HG02981 (cell line): ENCODE measurements around the gene PHLDB2.
"Not testable (repeated sequence)": the region's sequence is repeated elsewhere in the genome, so short reads cannot be mapped to it uniquely, and the experiment has no call there.

ENCODE experiments used
- ATAC-seq: cut with Tn5 transposase; IDR thresholded peaks from one replicate; pipeline ENCODE4 v1.9.1; 2021; ENCODE audit warnings: mild to moderate bottlenecking, moderate library complexity; ENCODE audit not compliant: unreplicated experiment

Gene PHLDB2

GRCh38 chr3:111859061-111859973 is at the start of gene PHLDB2:
TSS of gene PHLDB2 (plus strand) at chr3:111859265. CDS start at chr3:111884078, 24,813 bp downstream.
- ATAC-seq = peak; percentile 49

- ATAC-seq = no peak
These were observed 48.2 kb upstream of the PHLDB2 start for GRCh38 chr3:111810909-111811308.

- no peak for ATAC-seq
These were observed 47.3 kb upstream of the PHLDB2 start for GRCh38 chr3:111811811-111812210.

DNA sequence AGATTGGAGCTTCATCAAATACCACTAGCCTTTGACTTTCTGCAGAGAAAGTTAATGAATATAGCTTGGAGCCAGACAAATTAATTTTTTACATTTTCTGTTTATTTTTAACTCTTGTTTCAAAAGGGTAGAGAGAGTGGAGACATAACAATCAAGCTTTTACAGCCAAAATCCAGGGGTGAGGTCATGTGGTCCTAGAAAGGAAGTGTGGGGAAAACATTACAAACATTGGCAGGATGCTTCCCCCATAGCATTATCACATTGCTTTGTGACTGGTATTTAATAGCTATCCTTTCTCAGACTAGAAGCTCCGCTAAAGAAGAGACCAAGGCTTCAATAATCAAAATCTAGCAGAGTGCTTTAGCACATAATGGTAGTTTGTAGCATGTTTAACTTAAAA is 46.4 kb upstream of the PHLDB2 start:
- ATAC-seq = peak; percentile 61

GRCh38 chr3:111813441-111813840 is 45.6 kb upstream of the PHLDB2 start:
- no peak for ATAC-seq

GRCh38 chr3:111813979-111814378 is 45.1 kb upstream of the PHLDB2 start:
- ATAC-seq = no peak

GRCh38 chr3:111816771-111817170 is 42.3 kb upstream of the PHLDB2 start:
- not testable (repeated sequence) for ATAC-seq

GRCh38 chr3:111819927-111820326 is 39.1 kb upstream of the PHLDB2 start:
- ATAC-seq = no peak

GRCh38 chr3:111820651-111821050 is 38.4 kb upstream of the PHLDB2 start:
- ATAC-seq = no peak

DNA sequence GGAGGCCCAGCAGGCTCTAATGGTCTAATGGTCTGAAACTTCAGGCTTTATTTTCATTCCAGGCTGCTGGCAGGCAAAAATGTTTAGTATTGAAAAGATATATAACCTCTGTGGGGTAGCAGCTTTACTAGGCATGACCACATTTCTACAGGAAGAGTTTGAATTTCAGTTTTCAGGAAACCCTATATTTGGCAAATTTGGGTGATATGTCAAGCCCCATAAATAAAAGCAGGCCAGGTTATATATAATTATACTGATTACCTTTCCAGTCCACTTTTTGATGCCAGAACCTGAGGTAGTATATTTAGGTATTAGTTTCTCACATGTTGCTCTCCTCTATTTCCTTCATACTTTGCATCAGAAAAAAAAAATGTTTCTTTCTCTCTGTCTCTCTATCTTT is 37.2 kb upstream of the PHLDB2 start:
- no peak for ATAC-seq

DNA sequence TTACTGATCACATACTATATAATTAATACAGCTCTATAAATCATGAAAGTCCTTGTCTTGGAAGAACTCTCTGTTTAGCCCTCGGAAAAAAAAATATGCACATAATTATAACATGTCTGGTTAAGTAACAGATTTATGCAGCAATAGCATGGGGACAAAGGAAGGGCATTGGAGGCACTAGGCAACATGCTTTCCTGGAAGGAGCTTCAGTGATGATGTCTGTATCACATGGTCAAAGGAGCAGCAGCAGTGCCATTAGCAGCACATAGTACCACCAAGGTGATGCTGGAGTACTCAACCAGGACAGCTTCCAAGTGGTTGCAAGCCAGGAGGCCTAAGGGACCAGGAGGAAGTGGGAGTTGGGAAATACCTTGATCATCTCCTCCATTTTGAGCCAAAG is 36.3 kb upstream of the PHLDB2 start:
- ATAC-seq = no peak

DNA sequence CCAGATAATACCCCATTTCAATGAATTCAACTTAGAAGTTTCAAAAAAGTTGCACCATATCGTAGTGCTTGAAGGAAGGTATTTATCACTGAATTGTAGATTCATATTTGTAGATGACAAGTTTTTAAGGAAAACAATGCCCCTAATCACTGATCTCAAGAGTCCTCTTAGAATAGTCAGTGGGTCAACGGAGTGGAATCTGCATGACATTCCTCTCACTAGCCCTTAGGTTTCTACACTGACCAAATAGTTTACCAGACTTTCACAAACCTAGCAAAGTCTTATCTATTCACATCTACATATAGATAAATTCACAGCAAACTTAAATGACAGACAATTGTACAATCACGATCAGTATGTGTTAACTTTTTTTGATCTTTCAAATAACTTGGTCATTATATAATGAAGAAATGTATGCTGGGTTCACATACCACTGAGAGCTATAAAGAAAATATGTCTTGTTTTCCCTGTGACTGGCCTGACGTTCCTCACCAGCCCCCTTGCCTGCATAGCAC is 35.7 kb upstream of the PHLDB2 start:
- no peak for ATAC-seq

- ATAC-seq = no peak
These were observed 34.7 kb upstream of the PHLDB2 start for GRCh38 chr3:111824351-111824750.

DNA sequence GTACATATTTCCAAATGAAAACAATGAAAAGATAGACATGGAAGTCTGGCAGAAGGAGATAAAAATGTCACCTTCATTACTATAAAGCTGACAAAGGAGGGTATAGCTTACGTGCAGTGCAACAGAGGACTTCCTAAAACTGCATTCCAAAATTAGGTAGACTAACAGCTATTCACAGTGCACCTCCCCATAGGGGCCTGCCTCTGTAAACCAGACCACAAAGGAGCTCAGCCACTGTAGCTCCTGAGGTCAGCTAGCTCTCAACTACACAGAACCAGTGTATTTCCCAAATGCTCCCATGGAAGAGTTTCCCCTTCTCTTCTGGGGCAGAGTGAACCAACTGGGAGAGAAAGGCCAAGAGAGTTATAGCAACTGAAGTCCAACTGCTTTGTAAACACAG is 31.2 kb upstream of the PHLDB2 start:
- no peak for ATAC-seq

GRCh38 chr3:111828530-111828929 is 30.5 kb upstream of the PHLDB2 start:
- ATAC-seq = no peak

DNA sequence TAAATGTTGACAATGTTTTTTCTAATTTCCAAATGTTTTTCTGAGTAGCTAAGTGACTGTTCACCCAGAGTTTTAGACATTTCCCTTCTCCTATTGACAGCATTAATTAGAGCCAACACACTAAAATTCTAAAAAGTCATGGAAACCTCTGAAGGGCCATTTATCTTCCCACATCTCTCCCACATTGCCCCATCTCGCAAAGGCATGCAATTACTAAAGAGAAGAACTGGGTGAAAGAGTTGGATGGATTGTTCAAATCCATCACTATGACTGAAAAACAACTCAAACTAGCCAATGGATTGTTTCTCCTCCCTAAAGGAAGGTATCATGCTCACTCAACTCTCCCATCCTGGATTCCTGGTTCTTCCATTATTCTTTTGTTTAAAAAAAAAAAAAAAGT is 30.0 kb upstream of the PHLDB2 start:
- ATAC-seq = no peak

- no peak for ATAC-seq
These were observed 27.2 kb upstream of the PHLDB2 start for GRCh38 chr3:111831840-111832239.

GRCh38 chr3:111837112-111837511 is 22.0 kb upstream of the PHLDB2 start:
- ATAC-seq = no peak

GRCh38 chr3:111838133-111838532 is 20.9 kb upstream of the PHLDB2 start:
- ATAC-seq = no peak

GRCh38 chr3:111846039-111846438 is 13.0 kb upstream of the PHLDB2 start:
- ATAC-seq = no peak

DNA sequence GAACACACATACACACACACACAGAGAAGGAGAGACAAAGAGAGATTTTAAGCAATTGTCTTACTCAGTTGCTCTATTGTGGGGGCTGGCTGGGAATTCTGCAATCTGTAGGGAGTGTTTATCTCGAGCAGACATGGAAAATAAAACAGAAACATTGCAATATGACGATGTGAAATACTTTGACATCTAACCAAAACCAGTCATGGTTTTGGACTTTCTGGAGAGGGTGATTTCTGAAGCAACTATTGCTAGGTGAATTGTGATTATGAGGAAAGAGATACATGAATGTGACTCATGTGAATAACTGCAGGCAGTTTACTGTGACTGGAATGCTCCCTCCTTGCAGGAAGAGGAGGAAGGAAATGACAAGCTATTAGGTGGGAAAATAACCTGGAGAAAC is 12.3 kb upstream of the PHLDB2 start:
- ATAC-seq = no peak

GRCh38 chr3:111848283-111848682 is 10.8 kb upstream of the PHLDB2 start:
- no peak for ATAC-seq

DNA sequence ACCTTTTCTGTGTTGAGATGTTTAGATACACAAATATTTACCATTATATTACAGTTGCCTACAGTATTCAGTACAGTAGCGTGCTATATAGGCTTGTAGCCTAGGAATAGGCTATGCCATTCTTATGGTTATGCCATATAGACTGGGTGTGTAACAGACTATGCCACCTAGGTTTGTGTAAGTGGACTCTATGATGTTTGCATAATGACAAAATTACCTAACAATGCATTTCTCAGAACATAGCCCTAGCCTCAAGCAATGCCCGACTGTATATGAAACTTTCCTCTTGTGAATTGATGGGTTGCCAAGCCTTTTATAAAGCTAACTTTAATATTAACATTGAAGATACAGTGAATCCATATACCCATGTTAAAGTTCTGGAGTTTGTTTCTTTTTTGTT is 10.3 kb upstream of the PHLDB2 start:
- no peak for ATAC-seq
